ENCODE measurements around the gene SLC6A16.
A peak's percentile ranks its signal among the peaks of the same experiment; 100 is the strongest.

The SLC6A16 gene

DNA sequence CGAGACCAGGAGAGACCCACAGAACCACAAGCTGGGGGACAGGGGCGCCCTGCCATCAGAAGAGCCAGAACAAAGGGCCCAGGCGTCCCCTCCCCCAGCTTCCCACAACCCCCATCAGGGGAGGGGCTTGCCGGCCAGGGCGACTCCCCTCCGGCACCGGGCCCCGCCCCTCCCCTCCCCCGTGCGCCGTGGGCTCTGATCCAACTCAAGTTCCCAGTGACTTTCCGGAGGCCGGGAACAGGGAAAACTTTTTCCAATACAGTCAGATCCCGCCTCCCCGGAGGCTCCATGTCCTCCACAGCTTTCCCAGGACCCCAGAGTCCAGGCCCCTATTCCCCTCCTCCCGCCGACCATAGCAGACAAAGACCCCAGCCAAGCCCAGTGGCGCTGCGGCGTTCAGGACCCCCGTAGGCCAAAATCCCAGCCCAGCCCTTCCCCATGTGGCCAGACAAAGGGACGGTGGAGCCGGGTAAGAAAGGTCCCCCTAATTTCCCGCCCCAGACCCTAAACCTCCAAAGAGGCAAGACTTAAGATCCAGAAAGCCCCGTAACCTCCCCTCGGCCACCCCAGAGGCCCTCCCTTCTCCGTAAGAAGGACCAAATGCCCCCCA lies 36.6 kb upstream of the SLC6A16 start:
- H3K36me3 ChIP-seq (ENCODE audit: control insufficient read depth in 1 of 2, insufficient read depth in 2 of 2, low read length in 2 of 2), result peaks cover 0 to 4% of the 10 kb centered on the region in 2 donors
- peaks cover 0 to 21% of the 10 kb centered on the region in 2 donors for H3K4me1 ChIP-seq (ENCODE audit: control insufficient read depth in 1 of 2, insufficient read depth in 2 of 2, low read length in 2 of 2)
- H3K27me3 ChIP-seq (ENCODE audit: low read depth, low read length), result no peaks in the 10 kb centered on the region
- H3K4me3 ChIP-seq (ENCODE audit: low read depth in 1 of 2, low read length in 2 of 2), result peak overlapping the region; percentile 70 to 80
- no peaks in the 10 kb centered on the region for H3K9me3 ChIP-seq (ENCODE audit: control insufficient read depth in 1 of 2, low read length in 2 of 2)
- peak overlapping the region; percentile 87 for H3K27ac ChIP-seq (ENCODE audit: low read length)

DNA sequence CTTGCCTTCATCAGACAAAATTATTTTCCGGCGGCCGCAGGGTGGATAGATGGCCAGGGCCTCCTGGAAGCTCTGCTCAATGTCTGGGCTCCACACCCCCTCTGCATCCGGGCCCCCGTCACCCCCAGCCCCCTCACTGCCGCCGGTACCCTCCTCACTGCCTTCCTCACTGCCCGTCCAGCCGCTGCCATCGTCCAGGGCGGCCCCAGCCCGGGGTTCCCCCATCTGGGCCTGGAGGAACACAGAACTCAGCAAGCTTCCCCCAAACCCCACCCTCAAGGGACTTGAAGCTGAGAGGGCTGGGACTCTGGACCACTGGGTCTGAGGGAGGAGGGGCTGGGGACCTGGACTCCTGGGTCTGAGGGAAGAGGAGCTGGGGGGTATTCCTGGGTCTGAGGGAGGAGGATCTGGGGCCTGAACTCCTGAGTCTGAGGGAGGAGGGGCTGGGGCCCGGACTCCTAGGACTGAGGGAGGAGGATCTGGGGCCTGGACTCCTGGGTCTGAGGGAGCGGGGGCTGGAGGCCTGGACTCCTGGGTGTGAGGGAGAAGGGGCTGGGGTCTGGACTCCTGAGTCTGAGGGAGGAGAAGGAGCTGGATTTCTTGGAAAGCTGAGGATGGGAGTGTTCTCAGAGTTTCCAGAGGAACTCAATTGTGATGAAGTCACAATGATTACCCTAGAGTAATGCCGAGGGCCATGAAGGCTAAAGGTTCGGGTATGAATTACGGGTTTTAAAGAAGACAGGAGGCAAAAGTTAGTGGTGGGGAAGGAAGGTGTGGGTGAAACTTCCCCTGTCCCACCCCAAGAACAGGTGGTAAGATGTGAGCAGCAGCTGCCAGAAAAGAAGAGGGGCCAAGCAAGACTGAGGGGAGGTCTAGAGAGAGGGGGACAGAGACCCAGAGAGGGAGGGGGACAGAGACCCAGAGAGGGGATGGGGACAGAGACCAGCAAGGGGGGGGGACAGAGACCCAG lies 35.1 kb upstream of the SLC6A16 start:
- no peak overlapping the region for H3K4me3 ChIP-seq (ENCODE audit: low read depth in 1 of 2, low read length in 2 of 2)
- H3K27me3 ChIP-seq (ENCODE audit: low read depth, low read length), result no peaks in the 10 kb centered on the region
- no peaks in the 10 kb centered on the region for H3K9me3 ChIP-seq (ENCODE audit: control insufficient read depth in 1 of 2, low read length in 2 of 2)
- H3K27ac ChIP-seq (ENCODE audit: low read length), result peak overlapping the region; percentile 85
- H3K36me3 ChIP-seq (ENCODE audit: control insufficient read depth in 1 of 2, insufficient read depth in 2 of 2, low read length in 2 of 2), result peaks cover 0 to 11% of the 10 kb centered on the region in 2 donors
- peaks cover 0 to 26% of the 10 kb centered on the region in 2 donors for H3K4me1 ChIP-seq (ENCODE audit: control insufficient read depth in 1 of 2, insufficient read depth in 2 of 2, low read length in 2 of 2)

DNA sequence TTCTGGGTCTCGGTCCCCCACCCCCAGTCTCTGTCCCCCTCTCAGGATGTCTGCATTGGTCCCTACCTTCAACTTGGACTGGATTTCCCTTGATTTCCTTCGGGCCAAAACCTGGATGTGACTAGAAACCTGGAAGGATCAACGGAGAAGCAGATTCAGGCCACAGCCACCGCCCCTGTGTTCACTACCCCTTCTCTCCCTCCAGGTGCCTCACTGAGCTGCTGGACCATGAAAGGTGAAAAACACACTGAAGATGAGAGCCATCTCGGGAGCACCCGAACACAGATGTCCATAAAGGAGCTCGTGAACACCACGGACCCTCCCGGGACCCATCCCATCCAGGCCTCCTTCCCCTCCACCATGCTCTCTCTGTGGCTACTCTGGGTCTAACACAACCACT lies 32.2 kb upstream of the SLC6A16 start:
- no peak overlapping the region for H3K27ac ChIP-seq (ENCODE audit: low read length)

DNA sequence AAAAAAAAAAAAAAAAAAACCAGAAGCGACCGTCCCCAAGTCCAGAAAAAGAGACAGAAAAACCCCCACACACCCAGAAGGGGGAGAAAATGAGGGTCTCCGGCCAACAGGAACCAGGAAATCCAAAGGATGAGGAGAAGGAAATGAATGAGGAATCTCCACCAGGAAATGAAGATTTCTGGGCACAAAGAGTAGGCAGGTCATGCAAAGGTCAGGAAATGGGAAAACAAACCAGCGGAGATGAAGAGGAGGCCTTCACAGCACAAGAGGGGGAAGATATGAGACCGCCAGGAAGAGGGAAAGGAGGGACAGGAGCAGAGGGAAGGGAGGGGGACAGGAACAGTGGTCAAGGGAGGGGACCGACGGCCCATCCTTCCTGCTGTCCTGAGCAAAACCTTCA lies 31.4 kb upstream of the SLC6A16 start:
- H3K9me3 ChIP-seq (ENCODE audit: control insufficient read depth in 1 of 2, low read length in 2 of 2), result no peaks in the 10 kb centered on the region
- H3K4me3 ChIP-seq (ENCODE audit: low read depth in 1 of 2, low read length in 2 of 2), result no peak overlapping the region
- peaks cover 1 to 36% of the 10 kb centered on the region in 2 donors for H3K36me3 ChIP-seq (ENCODE audit: control insufficient read depth in 1 of 2, insufficient read depth in 2 of 2, low read length in 2 of 2)
- H3K4me1 ChIP-seq (ENCODE audit: control insufficient read depth in 1 of 2, insufficient read depth in 2 of 2, low read length in 2 of 2), result peaks cover 0 to 19% of the 10 kb centered on the region in 2 donors
- H3K27me3 ChIP-seq (ENCODE audit: low read depth, low read length), result no peaks in the 10 kb centered on the region
- peak overlapping the region; percentile 27 for H3K27ac ChIP-seq (ENCODE audit: low read length)

More for the DNA sequence above, 32.2 kb upstream of the SLC6A16 start:
- no peaks in the 10 kb centered on the region for H3K9me3 ChIP-seq (ENCODE audit: control insufficient read depth in 1 of 2, low read length in 2 of 2)
- peaks cover 0 to 19% of the 10 kb centered on the region in 2 donors for H3K4me1 ChIP-seq (ENCODE audit: control insufficient read depth in 1 of 2, insufficient read depth in 2 of 2, low read length in 2 of 2)
- H3K4me3 ChIP-seq (ENCODE audit: low read depth in 1 of 2, low read length in 2 of 2), result no peak overlapping the region
- no peaks in the 10 kb centered on the region for H3K27me3 ChIP-seq (ENCODE audit: low read depth, low read length)
- H3K36me3 ChIP-seq (ENCODE audit: control insufficient read depth in 1 of 2, insufficient read depth in 2 of 2, low read length in 2 of 2), result peaks cover 0 to 33% of the 10 kb centered on the region in 2 donors

DNA sequence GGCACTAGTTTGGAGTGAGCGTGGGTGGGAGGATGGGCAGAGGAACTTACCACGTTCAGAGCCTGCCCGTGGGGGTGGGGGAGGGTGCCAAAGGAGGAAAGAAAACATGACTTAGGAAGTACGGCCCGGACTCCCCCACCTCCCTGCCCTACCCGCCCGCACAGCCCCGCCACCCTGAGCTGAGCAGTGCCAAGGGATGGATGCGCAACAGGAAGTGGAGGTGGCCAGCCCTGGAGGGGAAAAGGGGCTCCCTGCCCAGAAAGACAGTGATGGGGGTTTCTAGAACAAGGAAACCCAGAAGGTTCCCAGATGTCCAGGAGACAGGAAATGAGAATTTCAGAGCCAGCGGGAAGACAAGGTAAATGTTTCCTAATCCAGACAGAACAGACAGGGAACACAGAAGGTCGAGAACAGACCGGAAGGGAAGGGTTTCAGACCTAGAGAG lies 30.9 kb upstream of the SLC6A16 start:
- H3K9me3 ChIP-seq (ENCODE audit: control insufficient read depth in 1 of 2, low read length in 2 of 2), result no peaks in the 10 kb centered on the region
- peak overlapping the region; percentile 27 for H3K27ac ChIP-seq (ENCODE audit: low read length)
- no peaks in the 10 kb centered on the region for H3K27me3 ChIP-seq (ENCODE audit: low read depth, low read length)
- H3K4me1 ChIP-seq (ENCODE audit: control insufficient read depth in 1 of 2, insufficient read depth in 2 of 2, low read length in 2 of 2), result peaks cover 0 to 19% of the 10 kb centered on the region in 2 donors
- peaks cover 4 to 40% of the 10 kb centered on the region in 2 donors for H3K36me3 ChIP-seq (ENCODE audit: control insufficient read depth in 1 of 2, insufficient read depth in 2 of 2, low read length in 2 of 2)
- no peak overlapping the region for H3K4me3 ChIP-seq (ENCODE audit: low read depth in 1 of 2, low read length in 2 of 2)

DNA sequence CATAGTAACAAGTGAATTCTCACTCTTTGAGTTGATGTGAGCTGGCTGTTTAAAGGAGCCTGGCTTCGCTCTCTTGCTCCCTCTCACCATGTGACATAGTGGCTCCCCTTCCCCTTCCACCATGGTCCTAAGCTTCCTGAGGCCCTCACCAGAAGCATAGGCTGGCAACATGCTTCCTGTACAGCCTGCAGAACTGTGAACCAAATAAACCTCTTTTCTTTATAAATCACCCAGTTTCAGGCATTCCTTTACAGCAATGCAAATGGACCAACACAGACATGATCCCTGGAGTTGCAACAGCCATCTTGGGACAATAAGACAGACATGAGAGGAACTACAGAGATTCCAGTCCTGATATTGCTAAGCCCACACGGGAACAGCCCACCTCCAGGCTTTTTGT lies 24.6 kb upstream of the SLC6A16 start:
- no peak overlapping the region for H3K27ac ChIP-seq (ENCODE audit: low read length)
- H3K4me1 ChIP-seq (ENCODE audit: control insufficient read depth in 1 of 2, insufficient read depth in 2 of 2, low read length in 2 of 2), result no peaks in the 10 kb centered on the region
- H3K9me3 ChIP-seq (ENCODE audit: control insufficient read depth in 1 of 2, low read length in 2 of 2), result no peaks in the 10 kb centered on the region
- H3K4me3 ChIP-seq (ENCODE audit: low read depth in 1 of 2, low read length in 2 of 2), result no peak overlapping the region
- H3K27me3 ChIP-seq (ENCODE audit: low read depth, low read length), result no peaks in the 10 kb centered on the region
- H3K36me3 ChIP-seq (ENCODE audit: control insufficient read depth in 1 of 2, insufficient read depth in 2 of 2, low read length in 2 of 2), result peaks cover 24 to 67% of the 10 kb centered on the region in 2 donors

DNA sequence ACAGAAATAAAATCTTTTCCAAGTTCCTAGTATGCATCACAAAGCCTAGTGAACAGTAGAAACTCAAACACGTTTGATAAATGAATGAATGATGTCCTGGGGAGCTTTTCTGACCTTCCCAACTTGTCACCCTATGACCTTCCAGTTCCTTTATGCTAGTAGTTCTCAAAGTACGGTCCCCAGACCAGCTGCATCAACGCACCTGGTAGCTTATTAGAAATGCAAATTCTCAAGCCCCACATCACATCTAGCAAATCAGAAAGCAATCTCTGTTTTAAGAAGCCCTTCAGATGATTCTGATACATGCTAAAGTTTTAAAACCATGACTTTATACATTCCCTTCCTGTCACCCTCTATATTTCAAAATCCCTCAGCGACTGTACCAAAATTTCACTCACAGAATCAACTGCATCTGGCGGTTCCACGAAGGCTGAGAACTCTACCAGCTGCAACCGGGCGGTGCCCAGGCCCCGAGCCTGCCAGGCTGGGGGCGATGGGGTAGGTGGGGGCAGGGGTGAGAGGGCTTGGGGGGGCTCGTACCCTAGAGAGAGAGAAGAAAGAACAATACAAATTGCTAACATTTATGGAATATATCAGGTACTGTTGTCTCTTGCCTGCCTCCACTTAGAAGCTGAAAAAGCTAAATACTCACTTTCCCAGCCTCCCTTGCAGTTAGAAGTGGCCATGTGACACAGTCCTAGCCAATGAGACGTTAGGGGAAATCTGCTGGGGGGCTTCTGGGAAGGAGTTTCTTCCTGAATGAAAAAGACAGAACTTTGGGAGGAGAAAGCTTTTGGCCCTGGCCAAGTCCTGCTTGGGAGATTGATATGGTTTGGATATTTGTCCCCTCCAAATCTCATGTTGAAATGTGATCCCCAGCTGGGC lies 23.6 kb upstream of the SLC6A16 start:
- Histone ChIP-seq H3K4me3 (ENCODE audit: low read depth in 1 of 2, low read length in 2 of 2) (no peak overlapping the region), H3K9me3 (ENCODE audit: control insufficient read depth in 1 of 2, low read length in 2 of 2) (no peaks in the 10 kb centered on the region), H3K27ac (ENCODE audit: low read length) (no peak overlapping the region), H3K4me1 (ENCODE audit: control insufficient read depth in 1 of 2, insufficient read depth in 2 of 2, low read length in 2 of 2) (no peaks in the 10 kb centered on the region), H3K27me3 (ENCODE audit: low read depth, low read length) (no peaks in the 10 kb centered on the region), H3K36me3 (ENCODE audit: control insufficient read depth in 1 of 2, insufficient read depth in 2 of 2, low read length in 2 of 2) (peaks cover 24 to 68% of the 10 kb centered on the region in 2 donors)

DNA sequence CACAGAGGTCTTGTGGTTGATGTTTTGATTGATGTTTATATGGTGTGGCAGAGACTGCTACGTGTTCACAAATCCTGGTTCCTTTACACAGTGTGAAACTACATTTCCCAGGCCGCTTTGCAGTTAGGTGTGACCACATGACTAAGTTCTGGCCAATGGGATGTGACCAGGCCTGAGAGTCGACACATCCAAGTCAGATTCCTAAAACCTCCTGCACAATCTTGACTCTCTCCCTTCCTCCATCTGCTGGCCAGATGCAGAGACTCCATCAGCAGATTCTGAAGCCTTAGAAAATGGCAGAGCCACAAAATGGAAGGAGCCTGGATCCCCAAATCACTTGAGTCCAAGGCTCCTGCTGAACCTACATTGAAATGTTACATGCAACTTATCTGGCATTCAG lies 22.8 kb upstream of the SLC6A16 start:
- H3K36me3 ChIP-seq (ENCODE audit: control insufficient read depth in 1 of 2, insufficient read depth in 2 of 2, low read length in 2 of 2), result peaks cover 27 to 67% of the 10 kb centered on the region in 2 donors
- H3K4me1 ChIP-seq (ENCODE audit: control insufficient read depth in 1 of 2, insufficient read depth in 2 of 2, low read length in 2 of 2), result no peaks in the 10 kb centered on the region
- no peak overlapping the region for H3K4me3 ChIP-seq (ENCODE audit: low read depth in 1 of 2, low read length in 2 of 2)
- H3K9me3 ChIP-seq (ENCODE audit: control insufficient read depth in 1 of 2, low read length in 2 of 2), result no peaks in the 10 kb centered on the region
- no peaks in the 10 kb centered on the region for H3K27me3 ChIP-seq (ENCODE audit: low read depth, low read length)
- H3K27ac ChIP-seq (ENCODE audit: low read length), result no peak overlapping the region

DNA sequence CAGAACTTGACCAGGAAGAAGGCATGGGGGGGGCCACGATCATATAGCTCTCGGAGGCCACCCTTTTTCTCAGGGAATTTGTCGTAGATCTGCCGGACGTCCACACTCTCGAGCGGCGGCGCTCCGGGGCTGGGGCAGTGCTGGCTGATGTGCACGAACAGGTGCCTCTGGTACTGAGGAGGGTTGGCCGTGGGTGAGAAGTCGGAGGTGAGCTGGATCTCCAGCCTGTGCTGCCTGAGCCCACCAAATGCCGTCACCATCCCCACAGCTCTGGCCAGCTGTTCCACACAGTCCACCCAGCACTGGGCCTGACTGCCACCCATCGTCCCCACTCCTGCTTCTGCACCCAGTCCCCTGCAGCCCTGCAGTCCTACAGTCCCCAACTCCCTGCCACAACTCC lies 22.2 kb upstream of the SLC6A16 start:
- no peak overlapping the region for H3K27ac ChIP-seq (ENCODE audit: low read length)
- H3K4me1 ChIP-seq (ENCODE audit: control insufficient read depth in 1 of 2, insufficient read depth in 2 of 2, low read length in 2 of 2), result no peaks in the 10 kb centered on the region
- no peaks in the 10 kb centered on the region for H3K27me3 ChIP-seq (ENCODE audit: low read depth, low read length)
- H3K4me3 ChIP-seq (ENCODE audit: low read depth in 1 of 2, low read length in 2 of 2), result no peak overlapping the region
- H3K36me3 ChIP-seq (ENCODE audit: control insufficient read depth in 1 of 2, insufficient read depth in 2 of 2, low read length in 2 of 2), result peaks cover 33 to 72% of the 10 kb centered on the region in 2 donors
- H3K9me3 ChIP-seq (ENCODE audit: control insufficient read depth in 1 of 2, low read length in 2 of 2), result no peaks in the 10 kb centered on the region

GRCh38 chr19:49344505-49345423 lies 19.8 kb upstream of the SLC6A16 start:
- Histone ChIP-seq H3K4me3 (ENCODE audit: low read depth in 1 of 2, low read length in 2 of 2) (no peak overlapping the region), H3K4me1 (ENCODE audit: control insufficient read depth in 1 of 2, insufficient read depth in 2 of 2, low read length in 2 of 2) (peaks cover 0 to 6% of the 10 kb centered on the region in 2 donors), H3K27me3 (ENCODE audit: low read depth, low read length) (no peaks in the 10 kb centered on the region), H3K27ac (ENCODE audit: low read length) (no peak overlapping the region), H3K9me3 (ENCODE audit: control insufficient read depth in 1 of 2, low read length in 2 of 2) (no peaks in the 10 kb centered on the region), H3K36me3 (ENCODE audit: control insufficient read depth in 1 of 2, insufficient read depth in 2 of 2, low read length in 2 of 2) (peaks cover 35 to 75% of the 10 kb centered on the region in 2 donors)
